Measurements from ENCODE around the gene TMEM54.
A peak's percentile ranks its signal among the peaks of the same experiment; 100 is the strongest.

Gene TMEM54, protein sequence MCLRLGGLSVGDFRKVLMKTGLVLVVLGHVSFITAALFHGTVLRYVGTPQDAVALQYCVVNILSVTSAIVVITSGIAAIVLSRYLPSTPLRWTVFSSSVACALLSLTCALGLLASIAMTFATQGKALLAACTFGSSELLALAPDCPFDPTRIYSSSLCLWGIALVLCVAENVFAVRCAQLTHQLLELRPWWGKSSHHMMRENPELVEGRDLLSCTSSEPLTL

DNA sequence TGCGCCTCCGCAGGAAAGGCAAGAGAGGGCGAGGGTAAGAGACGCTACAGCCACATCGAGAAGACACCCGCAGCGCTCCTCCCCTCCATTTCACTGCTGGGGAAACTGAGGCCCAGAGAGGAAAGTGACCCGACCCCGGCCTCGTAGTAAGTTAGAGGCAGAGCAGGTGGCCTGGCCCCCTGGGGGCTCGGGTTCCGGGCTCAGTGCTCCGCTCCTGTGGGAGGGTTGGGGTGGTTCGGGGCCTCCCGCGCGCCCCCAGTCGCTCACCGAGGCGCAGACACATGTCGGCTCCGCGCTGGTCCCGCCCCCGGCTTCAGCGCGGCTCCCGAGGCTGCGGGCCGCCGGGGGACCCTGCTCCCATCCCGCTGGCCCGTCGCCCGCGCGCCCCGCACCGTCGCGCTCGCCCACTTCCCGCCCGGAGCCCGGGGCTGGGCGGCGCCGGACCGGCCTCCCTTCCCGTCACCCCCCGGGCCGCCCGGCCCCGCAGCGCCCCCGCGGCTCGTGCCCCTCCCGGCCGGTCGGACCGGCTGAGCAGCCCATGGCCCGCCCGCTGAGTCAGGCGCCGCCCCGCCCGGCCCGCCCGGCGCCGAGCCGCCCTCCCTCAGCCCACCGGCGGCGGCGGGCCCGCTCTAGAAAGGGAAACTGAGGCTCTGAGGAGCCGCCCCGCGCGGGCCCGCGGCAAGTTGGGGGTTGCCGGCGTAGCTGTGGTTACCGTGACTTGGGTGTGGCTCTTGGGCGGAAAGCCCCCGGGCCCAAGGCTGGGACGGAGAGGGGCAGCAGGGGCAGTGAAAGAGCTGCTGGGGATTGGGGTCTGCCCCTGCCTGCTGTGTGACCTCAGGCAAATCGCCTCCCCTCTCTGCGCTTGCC is at the start of gene TMEM54:
TMEM54 (minus strand) TSS at position 434 of the 867 bp plus-strand sequence; CDS start at position 283, 151 bp downstream.
- H3K9me3 Mint-ChIP-seq: no peaks in the 10 kb centered on the region
- H3K4me3 Mint-ChIP-seq: peak within 1 kb of the TSS; percentile 68
- H3K27me3 Mint-ChIP-seq: peaks cover 58% of the 10 kb centered on the region
- H3K4me1 Mint-ChIP-seq (ENCODE audit: low read depth): peaks cover 9% of the 10 kb centered on the region
- no peaks in the 10 kb centered on the region for H3K36me3 Mint-ChIP-seq (ENCODE audit: low read depth)
- DNase-seq: peak; percentile 45
- H3K27ac Mint-ChIP-seq: no peak within 1 kb of the TSS

DNA sequence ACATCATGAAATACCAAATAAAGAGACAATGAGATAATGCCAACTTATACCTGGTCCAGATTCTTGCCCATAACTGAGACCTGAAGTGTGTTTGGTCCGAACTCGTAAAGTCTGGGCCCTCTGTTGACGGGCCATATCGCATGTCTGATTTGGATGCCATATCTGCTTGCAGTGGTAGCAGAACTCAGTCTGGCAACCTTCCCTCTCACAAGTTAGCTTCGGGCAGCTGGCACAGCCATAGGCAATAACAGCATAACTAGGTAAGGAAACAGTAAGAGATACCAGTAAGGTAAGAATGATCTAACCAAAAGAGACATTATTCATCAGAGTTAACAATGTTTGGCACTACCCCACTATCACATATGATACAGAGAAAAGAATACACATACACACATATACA is 48.3 kb upstream of the TMEM54 start:
- H3K4me1 Mint-ChIP-seq (ENCODE audit: low read depth): peaks cover 29% of the 10 kb centered on the region
- peak overlapping the region; percentile 35 for H3K27ac Mint-ChIP-seq

DNA sequence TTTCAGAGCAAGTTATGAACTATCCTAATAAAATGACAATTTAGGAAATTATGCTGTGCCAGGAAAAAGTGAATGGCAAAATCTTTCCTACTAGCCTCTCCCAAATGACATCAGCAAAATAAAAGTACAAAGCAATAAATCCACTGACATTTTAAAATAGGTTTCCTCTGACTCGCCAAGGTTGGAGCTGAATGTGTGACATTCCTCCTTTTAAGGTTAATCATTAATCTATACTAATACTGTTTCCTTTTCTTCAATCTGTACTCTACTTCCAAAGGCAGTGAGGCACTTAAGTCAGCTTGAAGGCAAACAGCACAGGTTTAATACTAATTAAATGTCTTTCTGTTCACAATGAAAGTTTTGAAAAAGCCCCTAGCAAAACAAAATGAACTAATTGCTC is 47.7 kb upstream of the TMEM54 start:
- DNase-seq: no peak
- H3K9me3 Mint-ChIP-seq: no peaks in the 10 kb centered on the region
- H3K36me3 Mint-ChIP-seq (ENCODE audit: low read depth): peaks cover 66% of the 10 kb centered on the region
- H3K27me3 Mint-ChIP-seq: no peaks in the 10 kb centered on the region
- H3K4me3 Mint-ChIP-seq: no peak overlapping the region
- peaks cover 28% of the 10 kb centered on the region for H3K4me1 Mint-ChIP-seq (ENCODE audit: low read depth)
- peak overlapping the region; percentile 8 for H3K27ac Mint-ChIP-seq

More for the DNA sequence above, 48.3 kb upstream of the TMEM54 start:
- no peak overlapping the region for H3K4me3 Mint-ChIP-seq
- H3K36me3 Mint-ChIP-seq (ENCODE audit: low read depth): peaks cover 60% of the 10 kb centered on the region
- DNase-seq: no peak
- H3K27me3 Mint-ChIP-seq: no peaks in the 10 kb centered on the region
- H3K9me3 Mint-ChIP-seq: no peaks in the 10 kb centered on the region

DNA sequence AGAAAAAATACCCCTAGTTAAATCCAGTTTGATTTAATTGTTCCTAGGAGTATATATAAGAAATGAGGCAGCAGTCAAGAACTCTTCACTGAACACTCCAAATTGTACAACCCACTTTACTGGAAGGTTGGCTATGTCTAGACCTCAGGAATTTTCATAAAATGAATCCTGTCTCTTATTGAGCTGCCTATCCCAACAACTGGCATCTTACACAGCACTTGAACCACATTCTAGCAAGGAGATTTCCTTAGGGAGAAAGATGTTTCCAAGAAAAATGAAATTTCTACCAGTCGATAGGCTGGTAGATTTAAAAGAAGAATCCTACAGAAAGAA is 47.2 kb upstream of the TMEM54 start:
- H3K4me1 Mint-ChIP-seq (ENCODE audit: low read depth): peaks cover 29% of the 10 kb centered on the region
- no peak overlapping the region for H3K27ac Mint-ChIP-seq
- no peaks in the 10 kb centered on the region for H3K9me3 Mint-ChIP-seq
- peaks cover 68% of the 10 kb centered on the region for H3K36me3 Mint-ChIP-seq (ENCODE audit: low read depth)
- no peak for DNase-seq
- no peak overlapping the region for H3K4me3 Mint-ChIP-seq
- no peaks in the 10 kb centered on the region for H3K27me3 Mint-ChIP-seq

DNA sequence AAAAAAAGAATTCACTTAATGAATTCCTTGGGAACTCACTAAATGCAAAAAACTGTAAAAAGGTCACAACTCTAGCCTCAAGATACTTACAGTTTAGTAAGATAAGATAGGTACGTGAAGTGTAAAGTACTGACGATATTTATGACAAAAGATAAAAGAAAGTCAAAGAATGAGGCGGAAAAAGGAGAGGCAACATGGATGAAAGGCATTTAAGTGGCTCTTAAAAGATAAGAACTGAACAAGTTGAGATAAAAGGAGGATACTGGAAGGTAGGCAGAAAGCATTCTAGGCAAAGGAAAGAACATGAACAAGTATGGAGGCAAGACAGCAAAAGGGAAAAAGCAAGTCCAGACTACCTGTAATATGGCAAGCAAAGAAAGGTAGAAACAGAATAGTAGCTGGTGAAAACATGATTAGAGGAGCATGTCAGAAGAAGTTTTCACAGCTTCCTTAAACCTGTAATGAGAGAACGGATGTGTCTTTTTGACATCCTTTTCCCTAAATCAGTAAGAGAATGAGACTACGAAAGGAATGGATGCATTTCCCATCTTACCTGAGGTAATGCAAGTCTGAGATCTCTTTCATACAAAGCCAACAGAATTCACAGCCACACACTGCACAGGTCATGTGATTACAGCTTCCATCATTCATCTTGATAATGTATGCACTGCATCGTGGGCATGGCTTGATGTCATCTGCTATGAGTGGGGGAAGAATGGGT is 46.6 kb upstream of the TMEM54 start:
- DNase-seq: no peak
- Mint-ChIP-seq H3K9me3 (no peaks in the 10 kb centered on the region), H3K4me1 (ENCODE audit: low read depth) (peaks cover 28% of the 10 kb centered on the region), H3K36me3 (ENCODE audit: low read depth) (peaks cover 70% of the 10 kb centered on the region), H3K4me3 (no peak overlapping the region), H3K27ac (no peak overlapping the region), H3K27me3 (no peaks in the 10 kb centered on the region)

DNA sequence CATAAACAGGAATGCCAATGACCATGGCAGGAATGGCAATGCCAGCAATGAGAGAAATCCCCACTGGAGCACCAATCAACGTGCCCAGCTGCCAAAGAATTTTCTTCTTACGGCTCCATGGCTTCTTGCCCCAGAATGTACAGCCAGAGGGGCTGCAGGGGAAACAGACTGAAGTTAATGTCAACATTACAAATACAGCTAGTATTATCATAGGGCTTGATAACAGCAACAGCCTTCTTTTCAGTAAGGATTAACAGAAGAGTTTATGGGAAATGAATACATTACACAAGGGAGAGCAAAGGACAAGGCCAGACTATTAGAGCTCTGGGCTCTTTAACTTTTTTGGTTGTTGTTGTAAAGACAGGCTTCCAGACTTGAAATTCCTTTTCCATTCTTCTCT is 45.2 kb upstream of the TMEM54 start:
- H3K4me1 Mint-ChIP-seq (ENCODE audit: low read depth): peaks cover 26% of the 10 kb centered on the region
- H3K9me3 Mint-ChIP-seq: no peaks in the 10 kb centered on the region
- no peaks in the 10 kb centered on the region for H3K27me3 Mint-ChIP-seq
- H3K4me3 Mint-ChIP-seq: no peak overlapping the region
- peaks cover 82% of the 10 kb centered on the region for H3K36me3 Mint-ChIP-seq (ENCODE audit: low read depth)
- no peak for DNase-seq
- H3K27ac Mint-ChIP-seq: no peak overlapping the region

DNA sequence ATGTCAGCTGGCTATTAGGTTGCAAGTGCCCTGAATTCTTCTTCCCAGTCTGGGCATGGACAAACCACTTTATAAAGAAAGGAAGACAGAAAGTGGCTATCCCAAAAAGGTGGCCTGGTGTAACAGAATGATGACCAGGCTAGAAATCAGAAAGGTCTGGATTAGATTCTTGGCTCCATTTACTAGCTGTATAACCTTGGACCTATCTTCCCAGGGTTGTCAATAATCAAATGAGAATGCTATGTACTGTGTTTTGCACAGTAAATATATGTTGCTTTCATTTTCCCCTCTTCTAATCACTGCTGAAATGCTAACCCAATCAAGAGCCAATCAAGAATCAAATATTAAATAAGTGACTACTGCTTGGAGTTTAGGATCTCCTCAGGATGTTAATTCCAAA is 43.0 kb upstream of the TMEM54 start:
- Mint-ChIP-seq H3K27me3 (no peaks in the 10 kb centered on the region), H3K9me3 (no peaks in the 10 kb centered on the region), H3K27ac (no peak overlapping the region), H3K36me3 (ENCODE audit: low read depth) (peaks cover 94% of the 10 kb centered on the region), H3K4me3 (no peak overlapping the region), H3K4me1 (ENCODE audit: low read depth) (peaks cover 36% of the 10 kb centered on the region)
- DNase-seq: no peak

DNA sequence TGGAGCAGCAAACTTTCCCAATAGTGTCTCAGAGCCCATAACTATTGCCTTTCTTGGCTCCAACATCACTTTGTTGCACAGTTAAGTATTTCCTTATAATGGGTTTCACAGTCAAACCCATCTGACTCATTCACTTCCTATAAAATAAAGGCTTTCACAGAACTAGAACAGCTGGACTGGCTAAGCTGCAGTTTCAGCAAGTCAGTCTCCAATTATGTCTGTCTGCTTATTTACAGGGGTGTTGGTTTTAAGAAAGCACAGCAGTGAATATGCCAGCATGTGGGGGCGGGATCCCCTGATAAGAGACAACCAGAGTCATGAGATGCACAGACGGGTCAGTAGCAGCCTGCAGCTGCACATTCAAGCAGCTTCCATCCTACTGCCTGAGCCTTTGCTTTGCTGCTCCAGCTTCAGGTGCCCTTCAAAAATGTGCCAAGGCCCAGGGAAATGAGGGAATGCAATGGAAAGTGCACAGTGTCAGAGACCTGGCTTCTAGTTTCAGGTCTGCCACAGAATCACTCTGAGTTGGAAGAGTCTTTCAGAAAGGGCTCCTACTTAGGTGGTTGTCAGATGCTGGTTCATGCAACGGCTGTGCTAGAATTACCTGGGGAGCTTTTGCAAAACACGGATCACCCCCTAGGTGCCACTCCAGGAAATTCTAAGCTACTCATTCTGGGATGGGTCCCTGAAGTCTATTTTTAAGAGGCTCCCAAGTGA is 38.6 kb upstream of the TMEM54 start:
- no peak for DNase-seq
- no peaks in the 10 kb centered on the region for H3K27me3 Mint-ChIP-seq
- H3K4me1 Mint-ChIP-seq (ENCODE audit: low read depth): peaks cover 40% of the 10 kb centered on the region
- no peak overlapping the region for H3K4me3 Mint-ChIP-seq
- H3K27ac Mint-ChIP-seq: peak overlapping the region; percentile 79
- peaks cover 89% of the 10 kb centered on the region for H3K36me3 Mint-ChIP-seq (ENCODE audit: low read depth)
- no peaks in the 10 kb centered on the region for H3K9me3 Mint-ChIP-seq

DNA sequence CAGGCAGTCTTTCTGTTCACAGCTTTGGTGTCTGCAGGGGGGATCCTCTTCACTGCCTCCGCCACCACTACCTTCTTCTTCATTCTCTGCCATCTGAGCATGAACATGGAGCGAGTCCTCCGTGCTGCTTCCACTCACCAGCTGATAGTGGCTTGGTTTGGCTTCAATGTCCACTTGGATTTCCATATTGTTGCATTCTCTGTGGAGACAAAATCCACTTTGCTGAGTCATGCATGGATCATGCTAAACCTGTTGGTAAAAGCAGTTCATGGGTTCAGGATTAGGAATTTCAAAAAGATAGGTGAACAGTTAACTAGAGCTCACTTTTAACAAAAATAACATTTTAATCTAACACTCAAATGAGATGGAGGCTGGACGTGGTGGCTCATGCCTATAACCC is 35.9 kb upstream of the TMEM54 start:
- no peak for DNase-seq
- Mint-ChIP-seq H3K27me3 (no peaks in the 10 kb centered on the region), H3K9me3 (no peaks in the 10 kb centered on the region), H3K36me3 (ENCODE audit: low read depth) (peaks cover 66% of the 10 kb centered on the region), H3K4me3 (no peak overlapping the region), H3K27ac (peak overlapping the region; percentile 27), H3K4me1 (ENCODE audit: low read depth) (peaks cover 33% of the 10 kb centered on the region)

DNA sequence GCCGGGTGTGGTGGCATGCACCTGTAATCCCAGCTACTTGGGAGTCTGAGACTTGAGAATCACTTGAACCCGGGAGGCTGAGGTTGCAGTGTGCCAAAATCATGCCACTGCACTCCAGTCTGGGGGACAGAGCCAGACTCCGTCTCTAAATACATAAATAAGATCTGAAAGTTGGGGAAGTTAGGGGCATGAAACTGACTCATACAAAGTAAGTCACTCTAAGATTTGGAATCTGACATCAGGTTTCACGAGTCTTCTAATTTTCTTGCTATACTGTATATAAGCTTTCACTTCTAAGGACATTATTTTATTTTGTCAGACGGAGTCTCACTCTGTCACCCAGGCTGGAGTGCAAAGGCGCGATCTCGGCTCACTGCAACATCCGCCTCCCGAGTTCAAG is 33.3 kb upstream of the TMEM54 start:
- no peaks in the 10 kb centered on the region for H3K9me3 Mint-ChIP-seq
- peaks cover 41% of the 10 kb centered on the region for H3K36me3 Mint-ChIP-seq (ENCODE audit: low read depth)

DNA sequence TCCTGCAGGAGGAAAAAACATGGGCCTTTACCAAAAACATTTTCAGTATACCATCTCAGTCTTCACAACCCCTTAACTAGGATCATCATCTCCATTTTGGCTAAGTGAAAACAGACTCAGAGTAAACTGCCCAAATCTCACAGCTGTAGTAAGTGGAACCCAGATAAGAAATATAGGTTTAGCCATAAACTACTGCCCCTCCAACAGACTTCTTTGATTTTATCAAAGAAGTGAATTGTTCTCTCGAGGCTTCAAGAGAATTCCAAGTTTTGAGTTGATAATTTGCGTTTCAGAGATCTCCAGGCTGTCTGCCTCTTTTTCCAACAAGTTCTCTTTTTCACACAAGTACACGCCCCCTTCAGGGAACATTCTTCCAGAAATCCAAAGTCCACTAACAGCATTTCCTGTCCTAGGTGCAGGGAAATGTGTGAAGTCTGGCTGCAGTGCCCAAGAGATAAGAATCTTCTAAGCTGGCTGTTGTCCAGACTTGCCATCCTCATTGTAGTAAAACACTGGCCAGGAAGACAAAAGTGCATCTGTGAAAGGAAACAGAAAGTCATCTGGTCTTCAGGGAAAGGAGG is 32.6 kb upstream of the TMEM54 start:
- no peaks in the 10 kb centered on the region for H3K27me3 Mint-ChIP-seq
- H3K27ac Mint-ChIP-seq: no peak overlapping the region
- H3K9me3 Mint-ChIP-seq: no peaks in the 10 kb centered on the region
- no peak overlapping the region for H3K4me3 Mint-ChIP-seq
- no peak for DNase-seq
- peaks cover 38% of the 10 kb centered on the region for H3K36me3 Mint-ChIP-seq (ENCODE audit: low read depth)
- peaks cover 16% of the 10 kb centered on the region for H3K4me1 Mint-ChIP-seq (ENCODE audit: low read depth)

More for the DNA sequence above, 33.3 kb upstream of the TMEM54 start:
- Mint-ChIP-seq H3K4me1 (ENCODE audit: low read depth) (peaks cover 21% of the 10 kb centered on the region), H3K27ac (no peak overlapping the region), H3K27me3 (no peaks in the 10 kb centered on the region), H3K4me3 (no peak overlapping the region)
- no peak for DNase-seq

DNA sequence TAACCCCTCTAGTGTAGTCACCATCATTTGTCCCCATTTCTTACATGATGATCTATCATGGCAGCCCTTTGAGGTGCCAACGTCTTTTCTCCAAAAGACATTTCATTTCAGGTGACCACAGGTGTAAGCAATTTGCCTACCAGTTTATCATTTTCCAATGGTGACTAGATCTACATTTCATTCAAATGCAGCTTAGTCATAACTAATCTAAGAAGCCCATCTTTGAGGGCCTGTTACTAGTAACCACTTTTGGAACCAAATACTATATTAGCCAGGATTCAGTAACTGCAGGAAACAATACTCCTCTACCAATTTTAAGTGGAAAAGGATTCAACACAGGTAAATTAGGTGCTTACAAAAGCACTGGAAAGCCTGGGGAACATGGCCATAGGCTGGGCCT is 30.6 kb upstream of the TMEM54 start:
- H3K36me3 Mint-ChIP-seq (ENCODE audit: low read depth): peaks cover 18% of the 10 kb centered on the region
- peaks cover 13% of the 10 kb centered on the region for H3K27me3 Mint-ChIP-seq
- DNase-seq: no peak
- H3K4me3 Mint-ChIP-seq: no peak overlapping the region
- H3K4me1 Mint-ChIP-seq (ENCODE audit: low read depth): peaks cover 6% of the 10 kb centered on the region
- H3K27ac Mint-ChIP-seq: no peak overlapping the region
- H3K9me3 Mint-ChIP-seq: no peaks in the 10 kb centered on the region

DNA sequence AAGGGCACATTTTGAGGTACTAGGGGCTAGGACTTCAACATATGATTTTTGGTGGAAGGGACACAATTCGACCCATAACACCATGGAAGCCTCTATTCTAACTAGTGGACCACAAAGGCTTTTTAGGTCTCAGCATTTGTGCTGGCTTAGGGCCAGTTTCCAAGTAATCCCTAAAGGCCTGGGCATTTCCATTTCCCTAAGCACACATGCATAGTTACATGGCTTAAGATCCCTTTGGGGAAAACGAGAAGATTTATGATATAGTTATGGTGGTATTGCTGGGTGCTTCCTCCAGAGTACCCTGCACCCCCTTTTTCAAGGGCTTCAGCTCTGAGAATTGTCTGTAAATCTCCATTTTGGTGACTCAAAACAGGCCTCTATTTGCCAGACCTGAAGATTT is 28.2 kb upstream of the TMEM54 start:
- Mint-ChIP-seq H3K4me3 (no peak overlapping the region), H3K27ac (no peak overlapping the region), H3K27me3 (peaks cover 35% of the 10 kb centered on the region), H3K9me3 (no peaks in the 10 kb centered on the region), H3K4me1 (ENCODE audit: low read depth) (peaks cover 15% of the 10 kb centered on the region), H3K36me3 (ENCODE audit: low read depth) (peaks cover 3% of the 10 kb centered on the region)
- no peak for DNase-seq

DNA sequence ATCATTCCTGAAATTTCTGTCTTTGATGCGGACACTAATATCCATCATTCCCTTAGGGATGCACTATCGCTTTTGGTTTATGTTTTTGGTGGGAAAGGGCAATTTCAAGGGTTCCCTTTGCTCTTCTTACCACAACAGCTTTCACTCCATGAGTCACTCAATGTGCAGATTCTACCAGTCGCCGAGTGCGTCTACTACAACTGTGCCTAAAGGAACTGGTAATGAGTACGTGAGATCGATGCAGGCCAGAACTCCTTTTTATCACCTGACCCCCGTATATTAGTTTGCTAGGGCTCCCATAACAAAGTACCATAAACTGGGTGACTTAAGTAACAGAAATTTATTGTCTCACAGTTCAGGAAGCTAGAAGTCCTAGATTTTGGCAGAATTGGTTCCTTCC is 27.5 kb upstream of the TMEM54 start:
- peaks cover 41% of the 10 kb centered on the region for H3K27me3 Mint-ChIP-seq
- H3K4me1 Mint-ChIP-seq (ENCODE audit: low read depth): peaks cover 15% of the 10 kb centered on the region
- no peak overlapping the region for H3K27ac Mint-ChIP-seq
- H3K4me3 Mint-ChIP-seq: no peak overlapping the region
- H3K9me3 Mint-ChIP-seq: no peaks in the 10 kb centered on the region
- no peak for DNase-seq
- H3K36me3 Mint-ChIP-seq (ENCODE audit: low read depth): no peaks in the 10 kb centered on the region

All from activated T-cell treated with anti-CD3 and anti-CD28 coated beads, Interleukin-2, amount 50 U/mL, for 24 hours (primary cell).